Gastroesophageal sphincter (tissue), 4 donors: ENCODE results near the gene CRABP2. TPM values are rescaled to one million over a fixed set of nuclear protein-coding genes. Genes with fewer than 3 reads are reported as not detected.

Experiments
- ATAC-seq: fragments of 150-250 bp; one replicate; pipeline ENCODE4 v1.9.1; 2016; ENCODE audit warnings: mild to moderate bottlenecking, moderate library complexity
- H3K27ac ChIP-seq, 4 donors: fragments of 200-600 bp; sonication (generic) in 3 of 4; 1 replicate in 3 of 4; 2 replicates in 1 of 4; pipeline ENCODE4 v1.5.1; 2016 to 2019
- H3K27me3 ChIP-seq: fragments of 200-600 bp; sonication (generic); one replicate; pipeline ENCODE4 v1.5.1; 2019
- H3K36me3 ChIP-seq, 2 donors: fragments of 200-600 bp; sonication (generic); one replicate each; pipeline ENCODE4 v1.5.1; 2019; ENCODE audit warnings: control low read depth in 1 of 2
- H3K4me1 ChIP-seq, 3 donors: fragments of 200-600 bp; sonication (generic); 1 replicate in 2 of 3; 2 replicates in 1 of 3; pipeline ENCODE4 v1.5.1; 2016 to 2019; ENCODE audit warnings: control low read depth in 2 of 3
- H3K4me3 ChIP-seq, 2 donors: fragments of 200-600 bp; sonication (generic); one replicate each; pipeline ENCODE4 v1.5.1; 2019; ENCODE audit warnings: mild to moderate bottlenecking in 1 of 2, moderate library complexity in 1 of 2
- H3K9me3 ChIP-seq, 3 donors: fragments of 200-600 bp; sonication (generic); one replicate each; pipeline ENCODE4 v1.5.1; 2017 to 2019; ENCODE audit warnings: control low read depth in 2 of 3
- CTCF ChIP-seq, 4 experiments: fragments of 200-600 bp in 2 of 4; fragments of 450-650 bp in 2 of 4; sonication (generic) in 1 of 4; IDR thresholded peaks; one replicate each; pipeline ENCODE4 v1.5.1; 2017 to 2019; ENCODE audit warnings: antibody characterized with exemption in 4 of 4, mild to moderate bottlenecking in 2 of 4, moderate library complexity in 2 of 4
- EP300 ChIP-seq: sonication (generic); formaldehyde crosslinking; IDR thresholded peaks from one replicate; pipeline ENCODE4 v1.6.1; 2017; ENCODE audit warnings: antibody characterized with exemption, mild to moderate bottlenecking
- POLR2A ChIP-seq, 2 donors: fragments of 450-650 bp; IDR thresholded peaks; one replicate each; pipeline ENCODE4 v1.6.1; 2017; ENCODE audit warnings: antibody characterized with exemption in 2 of 2, mild to moderate bottlenecking in 2 of 2, moderate library complexity in 1 of 2
- POLR2AphosphoS5 ChIP-seq: sonication (generic); formaldehyde crosslinking; IDR thresholded peaks from one replicate; pipeline ENCODE4 v1.6.1; 2017; ENCODE audit warnings: antibody characterized with exemption
- WGBS, 2 donors: methylation state at CpG; one replicate each; pipeline ENCODE4 v1.1.5; 2018; ENCODE audit warnings: low coverage in 1 of 2; 5-methylcytosine and 5-hydroxymethylcytosine counted together
- total RNA-seq, 4 donors: library from RNA; depleted of rRNA; stranded (reverse); fragments of >200 nt; gene quantifications; one replicate each; pipeline ENCODE4 v1.1.0, GENCODE V29; 2016

CRABP2 gene
- total RNA-seq, 4 donors from 2014 or later, result 0.54 to 36.7 (median 6.0) TPM

- Histone ChIP-seq H3K36me3 (no peaks in the 10 kb centered on the region), H3K4me3 (peak overlapping the region; percentile 97 to 98), H3K4me1 (peaks cover 3 to 58% (median 35%) of the 10 kb centered on the region in 3 donors), H3K27me3 (no peaks in the 10 kb centered on the region), H3K9me3 (no peaks in the 10 kb centered on the region), H3K27ac (peak overlapping the region; percentile 92 to 100 (median 98))
- WGBS, 2 donors, result 0% methylated on average over 2 to 10 of the region's 64 CpGs
- TF ChIP-seq POLR2A (IDR thresholded peaks at IDR 0.05) (no peak), CTCF (IDR thresholded peaks at IDR 0.05) (peak in 2 of 4 experiments; percentile 52 to 53), EP300 (no peak), POLR2AphosphoS5 (no peak)
- peak; percentile 29 for ATAC-seq
These were observed 45.5 kb upstream of the CRABP2 start for GRCh38 chr1:156750711-156751450.

- H3K36me3 ChIP-seq, result peaks cover 0 to 2% of the 10 kb centered on the region in 2 donors
- ATAC-seq, result no peak
- no peak for TF ChIP-seq CTCF (IDR thresholded peaks at IDR 0.05)
- TF ChIP-seq POLR2A (IDR thresholded peaks at IDR 0.05), result no peak
- TF ChIP-seq POLR2AphosphoS5, result no peak
- TF ChIP-seq EP300, result no peak
- no peaks in the 10 kb centered on the region for H3K9me3 ChIP-seq
- H3K4me1 ChIP-seq, result peaks cover 3 to 64% (median 39%) of the 10 kb centered on the region in 3 donors
- no peaks in the 10 kb centered on the region for H3K27me3 ChIP-seq
- peak overlapping the region; percentile 97 to 98 for H3K4me3 ChIP-seq
- 0 to 8% methylated on average over 2 to 5 of the region's 5 CpGs for WGBS, 2 donors
- peak overlapping the region; percentile 92 to 100 (median 98) for H3K27ac ChIP-seq
These were observed 44.8 kb upstream of the CRABP2 start for GRCh38 chr1:156750191-156750672.

GRCh38 chr1:156749419-156750118 is 44.2 kb upstream of the CRABP2 start:
- Histone ChIP-seq H3K36me3 (peaks cover 0 to 8% of the 10 kb centered on the region in 2 donors), H3K9me3 (no peaks in the 10 kb centered on the region), H3K4me1 (peaks cover 3 to 71% (median 39%) of the 10 kb centered on the region in 3 donors), H3K4me3 (peak overlapping the region; percentile 97 to 98), H3K27me3 (no peaks in the 10 kb centered on the region), H3K27ac (peak overlapping the region; percentile 92 to 100 (median 98))
- TF ChIP-seq POLR2AphosphoS5, result no peak
- TF ChIP-seq POLR2A (IDR thresholded peaks at IDR 0.05), result no peak
- TF ChIP-seq EP300, result no peak
- whole genome bisulfite sequencing, 2 donors, result 19% methylated on average over 4 of the region's 8 CpGs; no CpG with 5 or more reads in 1 of the 2 donors
- no peak for ATAC-seq

GRCh38 chr1:156748670-156749418 is 43.5 kb upstream of the CRABP2 start:
- peak overlapping the region; percentile 97 to 98 for H3K4me3 ChIP-seq
- peak overlapping the region; percentile 92 to 100 (median 98) for H3K27ac ChIP-seq
- TF ChIP-seq CTCF (IDR thresholded peaks at IDR 0.05) (no peak), POLR2AphosphoS5 (peak; percentile 43)
- peaks cover 3 to 74% (median 39%) of the 10 kb centered on the region in 3 donors for H3K4me1 ChIP-seq
- WGBS, 2 donors, result 3 to 7% methylated on average over 8 to 9 of the region's 9 CpGs
- peak; percentile 6 for ATAC-seq
- H3K36me3 ChIP-seq, result peaks cover 0 to 16% of the 10 kb centered on the region in 2 donors
- H3K9me3 ChIP-seq, result no peaks in the 10 kb centered on the region
- H3K27me3 ChIP-seq, result no peaks in the 10 kb centered on the region
